ENCODE results near the gene MAML3.

MAML3 gene

DNA sequence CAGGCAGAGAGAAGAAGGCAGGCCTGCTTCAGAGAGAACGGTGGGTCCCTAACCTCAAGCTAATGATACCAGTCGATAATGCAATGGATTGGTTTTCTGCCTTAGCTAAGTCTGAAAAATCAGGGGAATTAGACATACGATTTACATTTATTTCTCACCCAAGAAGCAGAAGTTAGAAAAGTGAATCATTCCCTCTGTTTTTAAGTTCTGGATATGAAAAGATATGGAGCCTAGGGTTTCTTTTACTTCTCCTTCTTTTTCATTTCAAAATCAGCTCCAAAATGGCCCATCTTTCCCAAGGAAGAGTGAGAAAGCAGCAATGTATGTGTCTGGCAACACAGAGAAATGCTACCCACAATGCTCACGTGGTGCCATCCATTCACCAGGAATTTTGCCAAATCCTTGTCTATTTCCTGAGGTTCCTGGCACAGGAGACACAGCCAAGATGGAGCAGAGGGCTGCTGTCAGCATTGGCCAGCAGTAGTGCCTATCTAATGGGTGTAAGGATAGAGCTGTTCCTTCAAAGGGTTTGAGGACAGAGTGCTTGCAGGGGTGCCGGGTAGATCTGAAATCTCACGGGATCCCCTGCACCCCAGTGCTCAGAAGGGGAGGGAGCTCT is 231.5 kb downstream of the MAML3 start:
- Histone ChIP-seq H3K9me3 (ENCODE audit: insufficient read depth, low read length) (no peaks in the 10 kb centered on the region), H4K20me1 (ENCODE audit: insufficient read depth, low read length) (no peaks in the 10 kb centered on the region), H2AFZ (ENCODE audit: low read depth, low read length) (no peak overlapping the region), H3K4me1 (ENCODE audit: low read length) (no peaks in the 10 kb centered on the region), H3K36me3 (replicated peaks; ENCODE audit: low read depth, low read length) (no peaks in the 10 kb centered on the region), H3K9ac (ENCODE audit: low read length) (no peak overlapping the region), H3K4me3 (ENCODE audit: low read length) (no peak overlapping the region), H3K27ac (ENCODE audit: low read length) (no peak overlapping the region), H3K4me2 (ENCODE audit: low read length) (no peak overlapping the region), H3K79me2 (ENCODE audit: low read length) (no peaks in the 10 kb centered on the region), H3K27me3 (ENCODE audit: low read depth, low read length) (peaks cover 54% of the 10 kb centered on the region; the same call in 1 of the 2 replicates)
- TF ChIP-seq, protein P1, sequence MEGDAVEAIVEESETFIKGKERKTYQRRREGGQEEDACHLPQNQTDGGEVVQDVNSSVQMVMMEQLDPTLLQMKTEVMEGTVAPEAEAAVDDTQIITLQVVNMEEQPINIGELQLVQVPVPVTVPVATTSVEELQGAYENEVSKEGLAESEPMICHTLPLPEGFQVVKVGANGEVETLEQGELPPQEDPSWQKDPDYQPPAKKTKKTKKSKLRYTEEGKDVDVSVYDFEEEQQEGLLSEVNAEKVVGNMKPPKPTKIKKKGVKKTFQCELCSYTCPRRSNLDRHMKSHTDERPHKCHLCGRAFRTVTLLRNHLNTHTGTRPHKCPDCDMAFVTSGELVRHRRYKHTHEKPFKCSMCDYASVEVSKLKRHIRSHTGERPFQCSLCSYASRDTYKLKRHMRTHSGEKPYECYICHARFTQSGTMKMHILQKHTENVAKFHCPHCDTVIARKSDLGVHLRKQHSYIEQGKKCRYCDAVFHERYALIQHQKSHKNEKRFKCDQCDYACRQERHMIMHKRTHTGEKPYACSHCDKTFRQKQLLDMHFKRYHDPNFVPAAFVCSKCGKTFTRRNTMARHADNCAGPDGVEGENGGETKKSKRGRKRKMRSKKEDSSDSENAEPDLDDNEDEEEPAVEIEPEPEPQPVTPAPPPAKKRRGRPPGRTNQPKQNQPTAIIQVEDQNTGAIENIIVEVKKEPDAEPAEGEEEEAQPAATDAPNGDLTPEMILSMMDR (IDR thresholded peaks at IDR 0.05; ENCODE audit: low read depth, low read length), result no peak
- no peak for TF ChIP-seq EZH2phosphoT487 (IDR thresholded peaks at IDR 0.05; ENCODE audit: low read depth)

DNA sequence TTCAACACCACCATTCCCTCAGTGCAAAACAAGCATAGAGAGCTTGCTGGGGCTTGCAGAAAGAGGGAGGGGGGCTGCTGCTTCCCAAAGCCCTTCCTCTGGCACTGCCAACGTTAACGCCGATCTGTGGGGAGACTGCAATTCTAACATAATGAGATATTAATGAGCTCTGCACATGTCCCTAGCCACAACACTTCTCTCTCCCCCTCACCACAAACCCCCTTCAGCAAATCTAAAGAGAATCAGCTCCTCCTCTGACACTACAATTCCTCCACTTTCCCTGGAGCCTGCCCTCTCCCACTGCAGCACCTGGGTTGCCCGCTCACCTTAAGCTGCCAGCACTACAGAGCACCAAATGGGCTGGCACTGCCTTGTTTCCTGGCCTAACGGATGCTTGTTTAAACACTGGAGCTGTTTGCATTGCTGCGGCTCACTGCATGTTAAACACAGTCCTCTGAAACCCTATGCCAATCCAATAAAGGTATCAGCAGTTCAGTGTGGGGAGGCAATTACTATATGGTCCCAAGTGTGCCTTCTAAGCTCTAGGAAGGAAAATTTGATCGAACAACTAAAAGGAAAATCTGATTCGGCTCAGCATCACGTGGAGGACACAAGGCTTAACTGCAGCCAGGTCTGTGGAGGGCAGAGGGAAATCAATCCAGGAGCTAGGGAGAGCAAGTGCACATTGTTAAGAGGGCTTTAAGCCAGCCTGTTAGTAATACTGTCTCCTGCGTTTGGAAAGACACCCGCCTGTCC is 232.4 kb downstream of the MAML3 start:
- Histone ChIP-seq H4K20me1 (ENCODE audit: insufficient read depth, low read length) (no peaks in the 10 kb centered on the region), H3K36me3 (replicated peaks; ENCODE audit: low read depth, low read length) (no peaks in the 10 kb centered on the region), H3K27ac (ENCODE audit: low read length) (no peak overlapping the region), H3K4me2 (ENCODE audit: low read length) (no peak overlapping the region), H3K4me3 (ENCODE audit: low read length) (no peak overlapping the region), H3K4me1 (ENCODE audit: low read length) (no peaks in the 10 kb centered on the region), H3K27me3 (ENCODE audit: low read depth, low read length) (peaks cover 62% of the 10 kb centered on the region; the same call in 1 of the 2 replicates), H3K9ac (ENCODE audit: low read length) (no peak overlapping the region), H3K79me2 (ENCODE audit: low read length) (no peaks in the 10 kb centered on the region), H2AFZ (ENCODE audit: low read depth, low read length) (no peak overlapping the region), H3K9me3 (ENCODE audit: insufficient read depth, low read length) (no peaks in the 10 kb centered on the region)
- TF ChIP-seq EZH2phosphoT487 (IDR thresholded peaks at IDR 0.05; ENCODE audit: low read depth), result no peak
- TF ChIP-seq, protein P1 (IDR thresholded peaks at IDR 0.05; ENCODE audit: low read depth, low read length), result no peak

DNA sequence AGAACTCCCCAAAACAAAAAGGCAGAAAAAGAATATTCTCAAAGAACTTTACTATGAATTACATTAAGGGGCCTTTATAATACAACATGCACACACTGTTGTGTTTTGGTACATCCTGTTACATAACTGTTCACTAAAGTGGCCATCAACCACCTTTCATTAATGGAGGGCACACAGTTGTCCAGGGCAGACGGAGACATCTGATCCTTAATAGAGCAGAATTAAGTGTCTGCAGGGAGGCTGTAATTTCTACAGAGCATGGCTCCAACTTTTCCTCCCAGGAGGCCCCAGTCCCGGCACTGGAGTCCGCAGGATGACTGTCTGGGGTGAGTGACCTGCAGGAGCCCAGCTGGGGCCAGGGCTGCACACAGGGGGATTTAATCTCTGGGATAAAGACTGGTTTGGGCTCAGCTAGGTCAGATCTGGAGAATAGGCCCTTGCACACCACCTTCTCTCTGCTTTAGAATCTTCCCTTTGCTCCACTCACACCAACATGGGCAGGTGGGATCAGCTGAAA is 233.4 kb downstream of the MAML3 start:
- no peak for TF ChIP-seq EZH2phosphoT487 (IDR thresholded peaks at IDR 0.05; ENCODE audit: low read depth)
- TF ChIP-seq, protein P1 (IDR thresholded peaks at IDR 0.05; ENCODE audit: low read depth, low read length), result no peak
- Histone ChIP-seq H3K79me2 (ENCODE audit: low read length) (no peaks in the 10 kb centered on the region), H2AFZ (ENCODE audit: low read depth, low read length) (no peak overlapping the region), H3K9ac (ENCODE audit: low read length) (no peak overlapping the region), H3K9me3 (ENCODE audit: insufficient read depth, low read length) (no peaks in the 10 kb centered on the region), H3K4me1 (ENCODE audit: low read length) (no peaks in the 10 kb centered on the region), H3K4me2 (ENCODE audit: low read length) (no peak overlapping the region), H3K4me3 (ENCODE audit: low read length) (no peak overlapping the region), H3K27me3 (ENCODE audit: low read depth, low read length) (peaks cover 63% of the 10 kb centered on the region), H3K27ac (ENCODE audit: low read length) (no peak overlapping the region), H4K20me1 (ENCODE audit: insufficient read depth, low read length) (no peaks in the 10 kb centered on the region), H3K36me3 (replicated peaks; ENCODE audit: low read depth, low read length) (no peaks in the 10 kb centered on the region)

DNA sequence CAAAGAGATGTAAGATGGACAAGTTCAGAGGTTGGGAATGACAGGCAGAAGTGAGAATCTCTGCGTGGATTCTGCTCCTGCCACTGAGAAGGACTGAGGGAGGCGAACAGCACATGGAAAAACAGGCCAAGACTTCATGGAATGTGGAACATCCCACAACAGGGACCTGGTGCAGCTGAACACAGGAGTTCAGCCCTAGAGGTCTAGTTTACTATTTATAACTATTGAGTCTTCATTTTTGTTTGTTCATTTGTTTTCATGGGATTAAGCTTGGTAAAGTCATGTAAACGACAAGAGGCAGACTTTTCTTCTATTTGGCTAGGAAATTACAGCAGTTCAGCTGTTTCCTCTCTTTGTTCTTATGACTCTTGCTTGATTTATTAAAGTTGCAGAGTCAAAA is 234.5 kb downstream of the MAML3 start:
- no peak overlapping the region for H3K27ac ChIP-seq (ENCODE audit: low read length)
- H3K4me1 ChIP-seq (ENCODE audit: low read length), result no peaks in the 10 kb centered on the region
- H3K9ac ChIP-seq (ENCODE audit: low read length), result no peak overlapping the region
- H3K4me2 ChIP-seq (ENCODE audit: low read length), result no peak overlapping the region
- H3K79me2 ChIP-seq (ENCODE audit: low read length), result no peaks in the 10 kb centered on the region
- peaks cover 68% of the 10 kb centered on the region for H3K27me3 ChIP-seq (ENCODE audit: low read depth, low read length)
- H3K36me3 ChIP-seq (replicated peaks; ENCODE audit: low read depth, low read length), result no peaks in the 10 kb centered on the region
- H3K9me3 ChIP-seq (ENCODE audit: insufficient read depth, low read length), result no peaks in the 10 kb centered on the region
- TF ChIP-seq, protein P1 (IDR thresholded peaks at IDR 0.05; ENCODE audit: low read depth, low read length), result no peak
- TF ChIP-seq EZH2phosphoT487 (IDR thresholded peaks at IDR 0.05; ENCODE audit: low read depth), result no peak
- H3K4me3 ChIP-seq (ENCODE audit: low read length), result no peak overlapping the region
- no peak overlapping the region for H2AFZ ChIP-seq (ENCODE audit: low read depth, low read length)
- no peaks in the 10 kb centered on the region for H4K20me1 ChIP-seq (ENCODE audit: insufficient read depth, low read length)
